ENCODE results near the gene ADAMTSL4. TPM values are rescaled to one million over a fixed set of nuclear protein-coding genes. Genes with fewer than 3 reads are reported as not detected.
"Not testable (repeated sequence)": the region's sequence is repeated elsewhere in the genome, so short reads cannot be mapped to it uniquely, and the experiment has no call there.

ADAMTSL4 gene
- total RNA-seq, 2 experiments from 2014 or later: 0.16 to 0.22 TPM

DNA sequence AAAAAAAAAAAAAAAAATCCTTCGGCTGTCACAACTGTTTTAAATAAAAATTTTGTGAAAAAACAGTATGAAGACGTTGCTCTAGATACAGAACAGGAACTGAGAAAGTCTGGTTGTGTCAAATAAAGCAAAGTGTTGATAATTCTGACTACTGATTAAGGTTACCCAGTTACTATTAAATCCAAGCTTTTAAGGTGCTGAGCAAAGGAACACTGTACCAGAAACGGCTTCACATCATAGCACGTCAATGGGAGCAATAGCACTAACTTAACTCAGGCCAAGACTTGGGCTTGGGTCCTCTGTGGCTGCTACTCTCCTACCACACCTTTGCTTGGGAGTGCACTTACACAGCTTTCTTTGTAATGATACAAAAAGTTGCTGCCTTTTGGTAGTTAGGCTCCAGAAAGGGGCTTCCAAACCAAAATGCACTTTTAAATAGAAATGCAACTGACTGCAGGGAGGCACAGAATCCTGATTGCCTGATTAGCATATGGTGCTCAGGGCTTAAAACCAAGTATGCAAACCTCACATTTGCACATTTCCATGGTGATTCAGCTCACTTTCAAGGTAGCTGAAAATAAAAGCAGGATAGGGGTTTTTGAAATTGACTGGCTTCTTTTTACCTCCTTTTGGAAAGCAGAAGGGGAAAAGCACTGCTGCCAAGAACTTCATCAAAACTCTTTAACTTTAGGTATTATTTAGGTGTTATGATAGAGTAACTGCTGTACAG, 23.9 kb downstream of the ADAMTSL4 start:
- Mint-ChIP-seq H3K27ac (peak overlapping the region; percentile 98), H3K4me3 (peak overlapping the region; percentile 86), H3K4me1 (ENCODE audit: low read depth) (peaks cover 84% of the 10 kb centered on the region), H3K9me3 (no peaks in the 10 kb centered on the region), H3K36me3 (ENCODE audit: low read depth) (peaks cover 93% of the 10 kb centered on the region), H3K27me3 (no peaks in the 10 kb centered on the region)
- Histone ChIP-seq H3K4me1 (ENCODE audit: insufficient read depth, low read length) (peaks cover 70% of the 10 kb centered on the region), H3K4me3 (ENCODE audit: low read length) (peak overlapping the region; percentile 84), H3K9me3 (ENCODE audit: control insufficient read depth in 1 of 2, insufficient read depth in 1 of 2, low read length in 2 of 2) (no peaks in the 10 kb centered on the region), H3K27me3 (ENCODE audit: control insufficient read depth in 1 of 2, insufficient read depth in 2 of 2, low read length in 2 of 2) (no peaks in the 10 kb centered on the region), H3K36me3 (ENCODE audit: insufficient read depth, low read length) (peaks cover 80% of the 10 kb centered on the region), H3K27ac (ENCODE audit: low read depth in 1 of 2, low read length in 2 of 2) (peak overlapping the region; percentile 46 to 97)
- ChIA-PET CTCF (interaction anchor here (1.1 to 14.2 kb wide), 2 partner anchors 11 to 48 kb away, joined by 5 to 183 read pairs; no protein-coding TSS in a partner anchor), POLR2A (interaction anchor here (0.7 to 15.4 kb wide), 7 partner anchors 9 to 209 kb away, joined by 3 to 1538 read pairs (median 5); partner anchors contain the start of genes ENSA, FALEC and RPRD2)
- TF ChIP-seq, protein P1, sequence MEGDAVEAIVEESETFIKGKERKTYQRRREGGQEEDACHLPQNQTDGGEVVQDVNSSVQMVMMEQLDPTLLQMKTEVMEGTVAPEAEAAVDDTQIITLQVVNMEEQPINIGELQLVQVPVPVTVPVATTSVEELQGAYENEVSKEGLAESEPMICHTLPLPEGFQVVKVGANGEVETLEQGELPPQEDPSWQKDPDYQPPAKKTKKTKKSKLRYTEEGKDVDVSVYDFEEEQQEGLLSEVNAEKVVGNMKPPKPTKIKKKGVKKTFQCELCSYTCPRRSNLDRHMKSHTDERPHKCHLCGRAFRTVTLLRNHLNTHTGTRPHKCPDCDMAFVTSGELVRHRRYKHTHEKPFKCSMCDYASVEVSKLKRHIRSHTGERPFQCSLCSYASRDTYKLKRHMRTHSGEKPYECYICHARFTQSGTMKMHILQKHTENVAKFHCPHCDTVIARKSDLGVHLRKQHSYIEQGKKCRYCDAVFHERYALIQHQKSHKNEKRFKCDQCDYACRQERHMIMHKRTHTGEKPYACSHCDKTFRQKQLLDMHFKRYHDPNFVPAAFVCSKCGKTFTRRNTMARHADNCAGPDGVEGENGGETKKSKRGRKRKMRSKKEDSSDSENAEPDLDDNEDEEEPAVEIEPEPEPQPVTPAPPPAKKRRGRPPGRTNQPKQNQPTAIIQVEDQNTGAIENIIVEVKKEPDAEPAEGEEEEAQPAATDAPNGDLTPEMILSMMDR (IDR thresholded peaks at IDR 0.05): no peak
- intact Hi-C loops (cut with DNase I, micrococcal nuclease): loop anchor here in 1 of 2 experiments (1.0 kb wide), 1 partner anchor 10 kb away; no protein-coding TSS in a partner anchor
- DNase-seq (peak in 2 of 14 experiments; percentile 33 to 41), ATAC-seq (ENCODE audit: poor library complexity) (no peak)

DNA sequence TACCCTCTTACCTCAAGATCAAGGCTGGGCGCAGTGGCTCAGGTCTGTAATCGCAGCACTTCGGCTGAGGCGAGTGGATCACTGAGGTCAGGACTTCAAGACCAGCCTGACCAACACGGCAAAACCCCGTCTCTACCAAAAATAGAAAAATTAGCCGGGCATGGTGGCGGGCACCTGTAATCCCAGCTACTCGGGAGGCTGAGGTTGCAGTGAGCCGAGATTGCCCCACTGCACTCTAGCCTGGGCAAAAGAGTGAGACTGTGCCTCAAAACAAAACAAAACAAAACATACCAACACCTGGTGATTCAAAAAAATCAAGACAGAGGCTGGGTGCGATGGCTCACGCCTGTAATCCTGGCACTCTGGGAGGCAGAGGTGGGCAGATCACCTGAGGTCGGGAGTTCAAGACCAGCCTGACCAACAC, 24.5 kb downstream of the ADAMTSL4 start:
- H3K9me3 Mint-ChIP-seq; H3K9me3 ChIP-seq (ENCODE audit: control insufficient read depth in 1 of 2, insufficient read depth in 1 of 2, low read length in 2 of 2); ATAC-seq (ENCODE audit: poor library complexity); H3K27me3 Mint-ChIP-seq; H3K27me3 ChIP-seq (ENCODE audit: control insufficient read depth in 1 of 2, insufficient read depth in 2 of 2, low read length in 2 of 2): not testable (repeated sequence)
- ChIA-PET CTCF (interaction anchor here (14.2 kb wide), 1 partner anchor 12 kb away, joined by 183 read pairs; no protein-coding TSS in a partner anchor), POLR2A (interaction anchor here (0.7 to 15.4 kb wide), 6 partner anchors 9 to 58 kb away, joined by 4 to 1538 read pairs (median 5); partner anchors contain the start of genes ENSA and FALEC)
- Mint-ChIP-seq H3K36me3 (ENCODE audit: low read depth) (peaks cover 97% of the 10 kb centered on the region), H3K4me3 (peak overlapping the region; percentile 86), H3K4me1 (ENCODE audit: low read depth) (peaks cover 79% of the 10 kb centered on the region), H3K27ac (peak overlapping the region; percentile 98)
- peak overlapping the region; percentile 84 for H3K4me3 ChIP-seq (ENCODE audit: low read length)
- intact Hi-C loops (cut with DNase I, micrococcal nuclease): loop anchor here in 1 of 2 experiments (1.0 kb wide), 1 partner anchor 10 kb away; no protein-coding TSS in a partner anchor
- peaks cover 64% of the 10 kb centered on the region for H3K4me1 ChIP-seq (ENCODE audit: insufficient read depth, low read length)
- H3K27ac ChIP-seq (ENCODE audit: low read depth in 1 of 2, low read length in 2 of 2): peak overlapping the region; percentile 8 to 97
- peaks cover 86% of the 10 kb centered on the region for H3K36me3 ChIP-seq (ENCODE audit: insufficient read depth, low read length)
- peak in 3 of 14 experiments; percentile 14 to 37 (median 37) for DNase-seq

DNA sequence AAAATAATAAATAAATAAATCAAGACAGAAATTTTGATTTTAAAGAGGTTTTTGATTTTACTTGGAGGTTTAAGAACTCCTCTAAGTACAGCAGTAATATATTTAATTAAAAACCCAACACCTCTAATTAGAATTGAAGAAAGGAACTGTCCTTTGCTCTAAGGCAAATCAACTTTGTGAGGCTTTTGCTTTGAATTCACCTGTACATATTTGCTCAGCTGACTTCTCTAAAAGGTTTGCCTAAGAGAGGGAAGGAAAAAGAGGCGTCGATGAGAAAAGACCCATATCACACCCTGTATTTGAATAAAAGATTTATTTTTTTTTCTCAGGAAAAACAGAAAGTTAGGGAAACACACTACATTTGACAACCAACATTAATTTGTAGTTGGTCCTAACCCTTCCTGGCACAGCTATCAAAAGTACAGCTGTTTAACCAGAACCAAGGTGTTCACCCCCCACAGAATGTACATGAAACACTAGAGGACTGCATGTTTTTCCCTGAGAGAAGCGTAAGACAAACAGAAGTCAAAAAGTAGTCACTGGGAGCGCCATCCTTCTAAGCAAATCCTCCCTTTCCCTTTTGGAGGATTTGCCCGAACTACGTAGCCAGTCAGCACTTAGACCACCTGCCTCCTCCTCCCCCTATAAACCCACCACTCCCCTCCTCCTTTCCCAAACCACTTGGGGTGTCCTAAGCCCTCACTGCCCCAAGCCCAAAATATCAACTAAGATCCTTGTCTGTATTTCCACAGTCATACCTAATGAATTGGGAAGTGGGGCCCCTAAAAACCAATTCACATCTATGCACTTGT, 25.3 kb downstream of the ADAMTSL4 start:
- Histone ChIP-seq H3K9me3 (ENCODE audit: control insufficient read depth in 1 of 2, insufficient read depth in 1 of 2, low read length in 2 of 2) (no peaks in the 10 kb centered on the region), H3K27ac (ENCODE audit: low read depth in 1 of 2, low read length in 2 of 2) (peak overlapping the region; percentile 20 to 97), H3K4me3 (ENCODE audit: low read length) (peak overlapping the region; percentile 84), H3K36me3 (ENCODE audit: insufficient read depth, low read length) (peaks cover 89% of the 10 kb centered on the region), H3K4me1 (ENCODE audit: insufficient read depth, low read length) (peaks cover 56% of the 10 kb centered on the region), H3K27me3 (ENCODE audit: control insufficient read depth in 1 of 2, insufficient read depth in 2 of 2, low read length in 2 of 2) (no peaks in the 10 kb centered on the region)
- intact Hi-C loops (cut with DNase I, micrococcal nuclease): no loop called here
- TF ChIP-seq, protein P1 (IDR thresholded peaks at IDR 0.05): no peak
- H3K27me3 Mint-ChIP-seq: no peaks in the 10 kb centered on the region
- peaks cover 71% of the 10 kb centered on the region for H3K4me1 Mint-ChIP-seq (ENCODE audit: low read depth)
- ChIA-PET POLR2A (interaction anchor here (0.7 to 15.4 kb wide), 5 partner anchors 10 to 59 kb away, joined by 4 to 1538 read pairs (median 5); partner anchors contain the start of genes ENSA and FALEC), CTCF (interaction anchor here (0.9 to 14.2 kb wide), 3 partner anchors 8 to 47 kb away, joined by 3 to 183 read pairs (median 8); no protein-coding TSS in a partner anchor)
- DNase-seq: peak in 2 of 14 experiments; percentile 33 to 35
- no peaks in the 10 kb centered on the region for H3K9me3 Mint-ChIP-seq
- H3K4me3 Mint-ChIP-seq: peak overlapping the region; percentile 98
- peak overlapping the region; percentile 98 for H3K27ac Mint-ChIP-seq
- H3K36me3 Mint-ChIP-seq (ENCODE audit: low read depth): peaks cover 99% of the 10 kb centered on the region
- ATAC-seq (ENCODE audit: poor library complexity): no peak
